Measurements from ENCODE around the gene ADGRG3.

The ADGRG3 gene

GRCh38 chr16:57628783-57629293, 39.3 kb upstream of the ADGRG3 start:
- no peak overlapping the region for H3K4me3 ChIP-seq (ENCODE audit: low read depth in 1 of 2, low read length in 2 of 2)
- H3K27me3 ChIP-seq (ENCODE audit: insufficient read depth, low read length, poor library complexity) = no peaks in the 10 kb centered on the region
- no peak overlapping the region for H3K27ac ChIP-seq (ENCODE audit: low read length)
- H4K20me1 ChIP-seq (ENCODE audit: insufficient read depth, low read length) = no peaks in the 10 kb centered on the region; the same call in 1 of the 2 replicates
- no peak overlapping the region for H3K4me2 ChIP-seq (ENCODE audit: insufficient read depth, low read length)
- no peaks in the 10 kb centered on the region for H3K9me3 ChIP-seq (ENCODE audit: insufficient read depth, low read length, severe bottlenecking)
- DNase-seq (no peak), ATAC-seq (ENCODE audit: insufficient read depth, low read depth) (no peak)
- H3K36me3 ChIP-seq (ENCODE audit: insufficient read depth, low read length) = no peaks in the 10 kb centered on the region
- no peak overlapping the region for H3K9ac ChIP-seq (ENCODE audit: low read depth, low read length)
- TF ChIP-seq EZH2 (IDR thresholded peaks at IDR 0.05; ENCODE audit: borderline replicate concordance, low read depth, low read length, severe bottlenecking) = no peak
- H2AFZ ChIP-seq (ENCODE audit: low read depth, low read length) = no peak overlapping the region
- no peaks in the 10 kb centered on the region for H3K79me2 ChIP-seq (ENCODE audit: insufficient read depth, low read length)
- H3K4me1 ChIP-seq (ENCODE audit: insufficient read depth, low read length) = no peaks in the 10 kb centered on the region

- H3K27ac ChIP-seq (ENCODE audit: low read length) = no peak overlapping the region
- H4K20me1 ChIP-seq (ENCODE audit: insufficient read depth, low read length) = no peaks in the 10 kb centered on the region; the same call in 1 of the 2 replicates
- no peaks in the 10 kb centered on the region for H3K36me3 ChIP-seq (ENCODE audit: insufficient read depth, low read length)
- ATAC-seq (ENCODE audit: insufficient read depth, low read depth) (no peak), DNase-seq (no peak)
- H3K4me1 ChIP-seq (ENCODE audit: insufficient read depth, low read length) = no peaks in the 10 kb centered on the region
- no peak for TF ChIP-seq EZH2 (IDR thresholded peaks at IDR 0.05; ENCODE audit: borderline replicate concordance, low read depth, low read length, severe bottlenecking)
- no peak for TF ChIP-seq CTCF (IDR thresholded peaks at IDR 0.05; ENCODE audit: borderline replicate concordance, extremely low read depth, low read length, poor library complexity, severe bottlenecking)
- H3K79me2 ChIP-seq (ENCODE audit: insufficient read depth, low read length) = no peaks in the 10 kb centered on the region
- no peak overlapping the region for H3K4me3 ChIP-seq (ENCODE audit: low read depth in 1 of 2, low read length in 2 of 2)
- no peak overlapping the region for H3K4me2 ChIP-seq (ENCODE audit: insufficient read depth, low read length)
- H2AFZ ChIP-seq (ENCODE audit: low read depth, low read length) = no peak overlapping the region
- H3K27me3 ChIP-seq (ENCODE audit: insufficient read depth, low read length, poor library complexity) = no peaks in the 10 kb centered on the region
- H3K9ac ChIP-seq (ENCODE audit: low read depth, low read length) = no peak overlapping the region
- no peaks in the 10 kb centered on the region for H3K9me3 ChIP-seq (ENCODE audit: insufficient read depth, low read length, severe bottlenecking)
These were observed 38.3 kb upstream of the ADGRG3 start for GRCh38 chr16:57629516-57630406.

- H3K79me2 ChIP-seq (ENCODE audit: insufficient read depth, low read length) = no peaks in the 10 kb centered on the region
- no peaks in the 10 kb centered on the region for H3K36me3 ChIP-seq (ENCODE audit: insufficient read depth, low read length)
- no peak overlapping the region for H3K4me3 ChIP-seq (ENCODE audit: low read depth in 1 of 2, low read length in 2 of 2)
- H2AFZ ChIP-seq (ENCODE audit: low read depth, low read length) = no peak overlapping the region
- no peaks in the 10 kb centered on the region for H3K27me3 ChIP-seq (ENCODE audit: insufficient read depth, low read length, poor library complexity)
- no peak overlapping the region for H3K4me2 ChIP-seq (ENCODE audit: insufficient read depth, low read length)
- no peaks in the 10 kb centered on the region; the same call in 1 of the 2 replicates for H4K20me1 ChIP-seq (ENCODE audit: insufficient read depth, low read length)
- TF ChIP-seq EZH2 (IDR thresholded peaks at IDR 0.05; ENCODE audit: borderline replicate concordance, low read depth, low read length, severe bottlenecking) (no peak), CTCF (IDR thresholded peaks at IDR 0.05; ENCODE audit: borderline replicate concordance, extremely low read depth, low read length, poor library complexity, severe bottlenecking) (no peak)
- no peaks in the 10 kb centered on the region for H3K4me1 ChIP-seq (ENCODE audit: insufficient read depth, low read length)
- H3K9ac ChIP-seq (ENCODE audit: low read depth, low read length) = no peak overlapping the region
- ATAC-seq (ENCODE audit: insufficient read depth, low read depth) = no peak
- H3K27ac ChIP-seq (ENCODE audit: low read length) = no peak overlapping the region
- H3K9me3 ChIP-seq (ENCODE audit: insufficient read depth, low read length, severe bottlenecking) = no peaks in the 10 kb centered on the region
- DNase-seq = no peak
These were observed 37.7 kb upstream of the ADGRG3 start for GRCh38 chr16:57630407-57630797.
